GM23248 (cell line): ENCODE data around the gene CYP4F12.

Source experiments
- EZH2 ChIP-seq: fragments of 200-600 bp; sonication (generic); IDR thresholded peaks from 2 replicates; pipeline ENCODE4 v1.6.1; 2018; ENCODE audit warnings: antibody characterized with exemption, mild to moderate bottlenecking; ENCODE audit not compliant: insufficient read depth, poor library complexity, severe bottlenecking
- EZH2phosphoT487 ChIP-seq: fragments of 200-600 bp; sonication (generic); IDR thresholded peaks from 2 replicates; pipeline ENCODE4 v1.6.1; 2018; ENCODE audit warnings: antibody characterized with exemption, moderate library complexity, mild to moderate bottlenecking, low read depth; ENCODE audit not compliant: insufficient read depth

- TF ChIP-seq EZH2phosphoT487 (no peak), EZH2 (no peak)
These were observed 6.0 kb upstream of the CYP4F12 start for GRCh38 chr19:15666883-15667282.
